ENCODE results near the gene UBXN10. TPM values are rescaled to one million over a fixed set of nuclear protein-coding genes. Genes with fewer than 3 reads are reported as not detected.
A peak's percentile ranks its signal among the peaks of the same experiment; 100 is the strongest.

Gene UBXN10
- total and polyA plus RNA-seq, 9 donors: 0.22 to 0.52 (median 0.28) TPM

GRCh38 chr1:20200966-20201365, 15.1 kb downstream of the UBXN10 start:
- Histone ChIP-seq H3K27ac (ENCODE audit: low read length) (no peak overlapping the region), H3K4me3 (ENCODE audit: low read length) (no peak overlapping the region), H3K4me1 (ENCODE audit: control insufficient read depth, insufficient read depth, low read length) (no peaks in the 10 kb centered on the region), H3K9me3 (replicated peaks; ENCODE audit: control insufficient read depth, low read depth, low read length) (no peaks in the 10 kb centered on the region), H3K27me3 (ENCODE audit: control insufficient read depth, insufficient read depth, low read length) (peaks cover 4% of the 10 kb centered on the region), H3K36me3 (ENCODE audit: control insufficient read depth, insufficient read depth, low read length) (no peaks in the 10 kb centered on the region)
- WGBS (ENCODE audit: insufficient coverage): 83% methylated on average over 2 of the region's 2 CpGs
- no peak for DNase-seq

GRCh38 chr1:20202166-20202565, 16.3 kb downstream of the UBXN10 start:
- H3K4me1 ChIP-seq (ENCODE audit: control insufficient read depth, insufficient read depth, low read length): no peaks in the 10 kb centered on the region
- H3K27ac ChIP-seq (ENCODE audit: low read length): no peak overlapping the region
- DNase-seq: no peak
- H3K36me3 ChIP-seq (ENCODE audit: control insufficient read depth, insufficient read depth, low read length): no peaks in the 10 kb centered on the region
- no peak overlapping the region for H3K4me3 ChIP-seq (ENCODE audit: low read length)
- peaks cover 4% of the 10 kb centered on the region for H3K27me3 ChIP-seq (ENCODE audit: control insufficient read depth, insufficient read depth, low read length)
- 88% methylated on average over 4 of the region's 5 CpGs for WGBS (ENCODE audit: insufficient coverage)
- H3K9me3 ChIP-seq (replicated peaks; ENCODE audit: control insufficient read depth, low read depth, low read length): no peaks in the 10 kb centered on the region

DNA sequence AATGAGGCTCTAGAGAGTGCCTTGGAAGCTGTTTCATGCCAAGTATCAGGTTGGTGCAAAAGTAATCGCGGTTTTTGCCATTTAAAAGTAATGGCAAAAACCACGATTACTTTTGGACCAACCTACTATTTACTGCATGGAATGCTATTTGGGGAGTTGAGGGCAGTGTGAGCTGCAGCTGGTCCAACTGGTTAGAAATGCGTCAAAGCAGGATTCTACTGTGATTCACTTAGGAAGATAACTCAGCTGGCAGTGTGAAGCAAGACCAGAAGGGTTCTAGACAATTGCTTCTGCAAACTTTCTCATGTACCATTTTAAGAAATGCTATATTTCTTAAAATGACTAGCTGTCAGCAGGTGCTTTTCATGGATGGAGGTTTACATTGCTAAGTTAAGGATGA, 21.6 kb downstream of the UBXN10 start:
- Histone ChIP-seq H3K4me3 (ENCODE audit: low read length) (no peak overlapping the region), H3K4me1 (ENCODE audit: control insufficient read depth, insufficient read depth, low read length) (peaks cover 1% of the 10 kb centered on the region), H3K9me3 (replicated peaks; ENCODE audit: control insufficient read depth, low read depth, low read length) (no peaks in the 10 kb centered on the region), H3K36me3 (ENCODE audit: control insufficient read depth, insufficient read depth, low read length) (no peaks in the 10 kb centered on the region), H3K27me3 (ENCODE audit: control insufficient read depth, insufficient read depth, low read length) (peaks cover 10% of the 10 kb centered on the region), H3K27ac (ENCODE audit: low read length) (no peak overlapping the region)
- no CpG with 5 or more reads among the region's 4 CpGs for WGBS (ENCODE audit: insufficient coverage)
- DNase-seq: no peak

DNA sequence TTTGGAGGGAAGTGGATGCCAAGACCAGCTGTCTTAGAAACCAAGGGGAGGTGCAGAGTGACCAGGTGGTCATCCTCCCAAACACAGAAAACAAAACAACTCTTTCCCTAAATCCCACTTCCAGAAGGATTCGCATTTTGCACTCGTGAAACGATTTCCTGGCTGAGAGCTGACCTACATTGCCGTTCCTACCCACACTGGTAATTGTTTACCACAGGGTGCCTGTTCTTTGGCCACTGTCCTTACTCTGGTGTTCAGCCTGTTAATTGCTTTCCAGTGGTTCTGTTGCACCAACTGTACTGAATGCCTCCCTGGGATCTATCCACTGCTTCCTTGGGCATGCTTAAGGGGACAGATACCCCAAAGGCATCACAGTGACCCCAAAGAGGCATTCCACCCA, 23.6 kb downstream of the UBXN10 start:
- DNase-seq: no peak
- H3K4me3 ChIP-seq (ENCODE audit: low read length): no peak overlapping the region
- no peaks in the 10 kb centered on the region for H3K36me3 ChIP-seq (ENCODE audit: control insufficient read depth, insufficient read depth, low read length)
- H3K27me3 ChIP-seq (ENCODE audit: control insufficient read depth, insufficient read depth, low read length): peaks cover 22% of the 10 kb centered on the region
- 72% methylated on average over 4 of the region's 4 CpGs for WGBS (ENCODE audit: insufficient coverage)
- no peak overlapping the region for H3K27ac ChIP-seq (ENCODE audit: low read length)
- peaks cover 6% of the 10 kb centered on the region for H3K4me1 ChIP-seq (ENCODE audit: control insufficient read depth, insufficient read depth, low read length)
- no peaks in the 10 kb centered on the region for H3K9me3 ChIP-seq (replicated peaks; ENCODE audit: control insufficient read depth, low read depth, low read length)

- Histone ChIP-seq H3K36me3 (ENCODE audit: control insufficient read depth, insufficient read depth, low read length) (no peaks in the 10 kb centered on the region), H3K27ac (ENCODE audit: low read length) (no peak overlapping the region), H3K27me3 (ENCODE audit: control insufficient read depth, insufficient read depth, low read length) (peaks cover 28% of the 10 kb centered on the region), H3K4me1 (ENCODE audit: control insufficient read depth, insufficient read depth, low read length) (peaks cover 6% of the 10 kb centered on the region), H3K4me3 (ENCODE audit: low read length) (no peak overlapping the region), H3K9me3 (replicated peaks; ENCODE audit: control insufficient read depth, low read depth, low read length) (no peaks in the 10 kb centered on the region)
- 74% methylated on average over 8 of the region's 10 CpGs for WGBS (ENCODE audit: insufficient coverage)
- DNase-seq: no peak
Observed at GRCh38 chr1:20210736-20211460, 25.0 kb downstream of the UBXN10 start.

- no peaks in the 10 kb centered on the region for H3K9me3 ChIP-seq (replicated peaks; ENCODE audit: control insufficient read depth, low read depth, low read length)
- 20% methylated on average over 1 of the region's 4 CpGs for WGBS (ENCODE audit: insufficient coverage)
- H3K27ac ChIP-seq (ENCODE audit: low read length): no peak overlapping the region
- no peaks in the 10 kb centered on the region for H3K36me3 ChIP-seq (ENCODE audit: control insufficient read depth, insufficient read depth, low read length)
- H3K4me1 ChIP-seq (ENCODE audit: control insufficient read depth, insufficient read depth, low read length): peaks cover 6% of the 10 kb centered on the region
- DNase-seq: no peak
- H3K4me3 ChIP-seq (ENCODE audit: low read length): no peak overlapping the region
- peaks cover 28% of the 10 kb centered on the region for H3K27me3 ChIP-seq (ENCODE audit: control insufficient read depth, insufficient read depth, low read length)
Observed at GRCh38 chr1:20211511-20211931, 25.6 kb downstream of the UBXN10 start.

DNA sequence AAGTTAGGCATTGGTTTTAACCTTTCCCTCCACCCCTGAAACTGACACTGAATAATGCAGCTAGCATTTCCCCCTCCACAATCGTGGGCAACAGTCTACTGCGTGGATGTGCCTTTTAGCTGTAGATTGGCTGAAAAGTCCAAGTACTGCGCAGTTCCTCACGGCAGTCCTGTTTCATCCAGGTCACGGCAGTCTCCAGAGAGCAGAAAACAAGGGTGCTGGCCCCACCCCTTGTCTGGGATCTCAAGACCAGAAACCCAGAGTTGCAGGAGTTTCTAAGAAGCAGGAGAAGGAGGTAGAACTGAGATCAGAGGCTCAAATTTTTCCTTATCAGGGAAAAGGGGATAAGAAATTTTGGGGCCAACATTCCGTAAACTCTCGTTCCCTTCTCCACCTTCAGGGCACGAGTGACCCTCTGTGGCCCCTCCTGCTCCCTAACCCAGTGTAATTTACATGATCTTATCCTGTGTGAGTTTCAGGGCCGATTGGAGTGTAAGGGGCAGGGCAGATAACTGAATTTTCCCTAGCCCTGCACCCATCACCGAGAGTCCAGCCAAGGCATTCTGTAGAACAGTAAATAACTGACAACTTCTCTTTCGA, 26.3 kb downstream of the UBXN10 start:
- H3K27me3 ChIP-seq (ENCODE audit: control insufficient read depth, insufficient read depth, low read length): peaks cover 28% of the 10 kb centered on the region
- H3K4me1 ChIP-seq (ENCODE audit: control insufficient read depth, insufficient read depth, low read length): peaks cover 6% of the 10 kb centered on the region
- H3K36me3 ChIP-seq (ENCODE audit: control insufficient read depth, insufficient read depth, low read length): no peaks in the 10 kb centered on the region
- DNase-seq: no peak
- no peaks in the 10 kb centered on the region for H3K9me3 ChIP-seq (replicated peaks; ENCODE audit: control insufficient read depth, low read depth, low read length)
- H3K4me3 ChIP-seq (ENCODE audit: low read length): no peak overlapping the region
- WGBS (ENCODE audit: insufficient coverage): 76% methylated on average over 6 of the region's 11 CpGs
- H3K27ac ChIP-seq (ENCODE audit: low read length): no peak overlapping the region

DNA sequence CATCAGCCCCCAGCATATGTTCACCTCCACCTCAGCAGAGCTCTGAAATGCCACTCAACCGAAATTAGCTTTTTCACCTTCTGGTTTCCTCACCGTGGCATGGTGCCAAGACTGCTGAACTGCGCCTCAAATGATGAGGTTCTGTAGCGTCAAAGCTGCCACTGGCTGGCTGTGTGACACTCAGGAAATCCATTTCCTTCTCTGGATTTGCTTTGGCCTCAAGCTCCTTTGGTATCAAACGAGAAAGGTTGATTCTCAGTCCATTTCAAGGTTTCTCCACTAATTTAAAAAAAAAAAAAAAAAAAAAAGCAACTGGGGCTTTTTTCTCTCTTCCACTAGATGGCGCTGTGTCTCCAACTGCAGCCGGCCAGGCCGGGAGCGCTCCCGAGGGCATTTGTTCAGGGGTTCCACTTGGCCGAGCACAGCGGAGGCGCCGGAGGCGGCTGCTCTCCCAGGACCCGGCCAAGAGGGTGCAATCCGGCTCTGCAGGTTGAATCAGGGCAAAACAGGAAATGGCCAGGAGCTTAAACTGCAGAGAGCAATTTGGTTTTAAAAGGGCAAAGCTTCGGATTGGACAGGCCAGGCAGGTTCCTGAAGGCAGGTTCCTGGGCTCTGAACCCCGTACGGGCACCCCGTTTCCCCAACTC, 26.9 kb downstream of the UBXN10 start:
- Histone ChIP-seq H3K9me3 (replicated peaks; ENCODE audit: control insufficient read depth, low read depth, low read length) (no peaks in the 10 kb centered on the region), H3K4me3 (ENCODE audit: low read length) (no peak overlapping the region), H3K27me3 (ENCODE audit: control insufficient read depth, insufficient read depth, low read length) (peaks cover 28% of the 10 kb centered on the region), H3K27ac (ENCODE audit: low read length) (no peak overlapping the region), H3K36me3 (ENCODE audit: control insufficient read depth, insufficient read depth, low read length) (no peaks in the 10 kb centered on the region), H3K4me1 (ENCODE audit: control insufficient read depth, insufficient read depth, low read length) (peaks cover 6% of the 10 kb centered on the region)
- WGBS (ENCODE audit: insufficient coverage): 4% methylated on average over 18 of the region's 21 CpGs
- DNase-seq: peak; percentile 54

- WGBS (ENCODE audit: insufficient coverage): no CpG with 5 or more reads among the region's 6 CpGs
- Histone ChIP-seq H3K36me3 (ENCODE audit: control insufficient read depth, insufficient read depth, low read length) (no peaks in the 10 kb centered on the region), H3K4me1 (ENCODE audit: control insufficient read depth, insufficient read depth, low read length) (peaks cover 6% of the 10 kb centered on the region), H3K4me3 (ENCODE audit: low read length) (no peak overlapping the region), H3K9me3 (replicated peaks; ENCODE audit: control insufficient read depth, low read depth, low read length) (no peaks in the 10 kb centered on the region), H3K27ac (ENCODE audit: low read length) (no peak overlapping the region), H3K27me3 (ENCODE audit: control insufficient read depth, insufficient read depth, low read length) (peaks cover 28% of the 10 kb centered on the region)
- no peak for DNase-seq
Observed at GRCh38 chr1:20215716-20216115, 29.8 kb downstream of the UBXN10 start.

DNA sequence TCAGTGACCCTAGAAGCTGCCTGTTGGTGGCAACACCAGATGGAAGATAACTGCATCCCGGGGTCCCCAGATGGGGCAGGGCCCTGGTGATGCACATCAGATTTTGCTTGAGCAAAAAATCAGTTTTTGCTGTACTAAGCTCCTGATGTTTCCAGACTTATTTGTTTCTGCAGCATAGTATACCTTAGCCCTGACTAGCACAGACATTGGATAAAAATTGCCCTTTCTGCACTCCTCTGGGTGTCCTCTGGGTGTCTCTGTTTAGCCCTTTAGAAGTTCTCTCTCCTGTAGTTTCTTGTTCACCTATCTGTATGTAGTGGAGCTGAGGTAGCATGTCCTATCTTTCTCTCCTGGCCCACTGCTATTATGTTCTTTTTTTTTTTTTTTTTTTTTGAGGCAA, 30.7 kb downstream of the UBXN10 start:
- no peak for DNase-seq
- Histone ChIP-seq H3K36me3 (ENCODE audit: control insufficient read depth, insufficient read depth, low read length) (no peaks in the 10 kb centered on the region), H3K27ac (ENCODE audit: low read length) (no peak overlapping the region), H3K9me3 (replicated peaks; ENCODE audit: control insufficient read depth, low read depth, low read length) (no peaks in the 10 kb centered on the region), H3K27me3 (ENCODE audit: control insufficient read depth, insufficient read depth, low read length) (peaks cover 22% of the 10 kb centered on the region), H3K4me1 (ENCODE audit: control insufficient read depth, insufficient read depth, low read length) (peaks cover 6% of the 10 kb centered on the region), H3K4me3 (ENCODE audit: low read length) (no peak overlapping the region)
- WGBS (ENCODE audit: insufficient coverage): 82% methylated on average over 1 of the region's 1 CpG
